ENCODE measurements around the gene NADK.
"Not testable (repeated sequence)": the region's sequence is repeated elsewhere in the genome, so short reads cannot be mapped to it uniquely, and the experiment has no call there.

NADK gene

DNA sequence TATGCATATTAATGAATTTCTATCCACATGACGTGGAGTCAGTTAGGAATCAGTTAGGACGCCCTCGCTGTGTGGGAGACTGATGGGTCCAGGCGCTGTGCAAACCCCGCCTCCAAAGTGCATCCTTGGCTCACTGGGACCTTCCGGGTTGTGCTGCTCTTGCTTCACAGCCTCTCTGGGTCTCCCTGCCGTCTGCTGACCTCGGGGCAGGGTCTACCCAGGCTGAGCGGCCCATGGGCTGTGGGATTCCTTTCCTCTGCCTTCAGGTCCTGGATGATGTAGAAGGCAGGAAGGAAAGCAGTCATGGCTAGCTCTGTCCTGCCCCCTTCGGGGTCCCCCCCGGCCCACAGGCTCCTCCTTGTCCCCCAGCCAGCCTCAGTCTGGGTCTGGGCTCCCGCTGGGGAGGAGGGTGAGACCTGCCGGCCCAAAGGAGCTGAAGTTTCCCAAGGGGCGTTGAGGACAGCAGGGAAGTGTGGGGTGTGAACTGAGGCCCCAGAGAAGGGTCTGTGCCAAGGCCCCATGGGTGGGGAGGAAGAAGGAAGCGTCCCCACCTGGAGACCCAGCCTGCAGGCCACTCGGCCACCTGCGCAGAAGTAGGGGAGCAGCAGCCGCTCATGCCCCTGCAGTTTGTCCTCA is 29.5 kb downstream of the NADK start:
- TF ChIP-seq, protein P1, sequence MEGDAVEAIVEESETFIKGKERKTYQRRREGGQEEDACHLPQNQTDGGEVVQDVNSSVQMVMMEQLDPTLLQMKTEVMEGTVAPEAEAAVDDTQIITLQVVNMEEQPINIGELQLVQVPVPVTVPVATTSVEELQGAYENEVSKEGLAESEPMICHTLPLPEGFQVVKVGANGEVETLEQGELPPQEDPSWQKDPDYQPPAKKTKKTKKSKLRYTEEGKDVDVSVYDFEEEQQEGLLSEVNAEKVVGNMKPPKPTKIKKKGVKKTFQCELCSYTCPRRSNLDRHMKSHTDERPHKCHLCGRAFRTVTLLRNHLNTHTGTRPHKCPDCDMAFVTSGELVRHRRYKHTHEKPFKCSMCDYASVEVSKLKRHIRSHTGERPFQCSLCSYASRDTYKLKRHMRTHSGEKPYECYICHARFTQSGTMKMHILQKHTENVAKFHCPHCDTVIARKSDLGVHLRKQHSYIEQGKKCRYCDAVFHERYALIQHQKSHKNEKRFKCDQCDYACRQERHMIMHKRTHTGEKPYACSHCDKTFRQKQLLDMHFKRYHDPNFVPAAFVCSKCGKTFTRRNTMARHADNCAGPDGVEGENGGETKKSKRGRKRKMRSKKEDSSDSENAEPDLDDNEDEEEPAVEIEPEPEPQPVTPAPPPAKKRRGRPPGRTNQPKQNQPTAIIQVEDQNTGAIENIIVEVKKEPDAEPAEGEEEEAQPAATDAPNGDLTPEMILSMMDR (IDR thresholded peaks at IDR 0.05; ENCODE audit: borderline replicate concordance, extremely low read depth, low read length, poor library complexity, severe bottlenecking) = no peak
- no peak for TF ChIP-seq EZH2 (IDR thresholded peaks at IDR 0.05; ENCODE audit: borderline replicate concordance, low read depth, low read length, severe bottlenecking)
- H3K27ac ChIP-seq (ENCODE audit: low read length) = no peak overlapping the region
- no peak for DNase-seq
- H4K20me1 ChIP-seq (ENCODE audit: insufficient read depth, low read length) = no peaks in the 10 kb centered on the region
- H3K9ac ChIP-seq (ENCODE audit: low read depth, low read length) = no peak overlapping the region
- no peak overlapping the region for H3K4me2 ChIP-seq (ENCODE audit: insufficient read depth, low read length)
- ATAC-seq (ENCODE audit: insufficient read depth, low read depth) = no peak
- H3K4me1 ChIP-seq (ENCODE audit: insufficient read depth, low read length) = no peaks in the 10 kb centered on the region
- H3K27me3 ChIP-seq (ENCODE audit: insufficient read depth, low read length, poor library complexity) = no peaks in the 10 kb centered on the region
- peaks cover 15% of the 10 kb centered on the region for H3K36me3 ChIP-seq (ENCODE audit: insufficient read depth, low read length)
- H2AFZ ChIP-seq (ENCODE audit: low read depth, low read length) = no peak overlapping the region
- H3K4me3 ChIP-seq (ENCODE audit: low read depth in 1 of 2, low read length in 2 of 2) = no peak overlapping the region
- H3K79me2 ChIP-seq (ENCODE audit: insufficient read depth, low read length) = no peaks in the 10 kb centered on the region
- no peaks in the 10 kb centered on the region for H3K9me3 ChIP-seq (ENCODE audit: insufficient read depth, low read length, severe bottlenecking)

DNA sequence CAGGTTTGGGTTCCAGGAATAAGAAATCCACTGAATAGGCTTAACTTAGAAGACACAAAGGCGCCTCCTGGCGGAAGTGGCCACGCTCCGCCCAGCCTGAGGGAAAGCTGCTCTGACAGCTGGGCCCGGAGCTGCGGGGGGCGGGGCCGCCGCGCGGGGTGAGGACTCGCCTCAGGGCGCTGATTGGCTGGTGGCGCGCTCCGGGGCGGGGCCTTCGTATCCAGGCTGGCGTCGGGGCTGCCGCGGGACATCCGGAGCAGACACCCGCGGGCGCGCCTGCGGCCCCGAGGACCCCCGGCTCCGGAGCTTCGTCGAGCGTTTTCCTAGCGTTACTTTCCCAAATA is 31.7 kb downstream of the NADK start:
- not testable (repeated sequence) for H2AFZ ChIP-seq (ENCODE audit: low read depth, low read length); H3K4me2 ChIP-seq (ENCODE audit: insufficient read depth, low read length); DNase-seq; H4K20me1 ChIP-seq (ENCODE audit: insufficient read depth, low read length); H3K9me3 ChIP-seq (ENCODE audit: insufficient read depth, low read length, severe bottlenecking); H3K27me3 ChIP-seq (ENCODE audit: insufficient read depth, low read length, poor library complexity); H3K36me3 ChIP-seq (ENCODE audit: insufficient read depth, low read length); H3K4me1 ChIP-seq (ENCODE audit: insufficient read depth, low read length); H3K4me3 ChIP-seq (ENCODE audit: low read depth in 1 of 2, low read length in 2 of 2)
- ATAC-seq (ENCODE audit: insufficient read depth, low read depth) = peak; percentile 86
- peaks cover 10% of the 10 kb centered on the region; the same call in 1 of the 2 replicates for H3K79me2 ChIP-seq (ENCODE audit: insufficient read depth, low read length)
- H3K9ac ChIP-seq (ENCODE audit: low read depth, low read length) = peak overlapping the region; percentile 62; the same call in 1 of the 2 replicates
- H3K27ac ChIP-seq (ENCODE audit: low read length) = peak overlapping the region; percentile 59; the same call in 1 of the 2 replicates

DNA sequence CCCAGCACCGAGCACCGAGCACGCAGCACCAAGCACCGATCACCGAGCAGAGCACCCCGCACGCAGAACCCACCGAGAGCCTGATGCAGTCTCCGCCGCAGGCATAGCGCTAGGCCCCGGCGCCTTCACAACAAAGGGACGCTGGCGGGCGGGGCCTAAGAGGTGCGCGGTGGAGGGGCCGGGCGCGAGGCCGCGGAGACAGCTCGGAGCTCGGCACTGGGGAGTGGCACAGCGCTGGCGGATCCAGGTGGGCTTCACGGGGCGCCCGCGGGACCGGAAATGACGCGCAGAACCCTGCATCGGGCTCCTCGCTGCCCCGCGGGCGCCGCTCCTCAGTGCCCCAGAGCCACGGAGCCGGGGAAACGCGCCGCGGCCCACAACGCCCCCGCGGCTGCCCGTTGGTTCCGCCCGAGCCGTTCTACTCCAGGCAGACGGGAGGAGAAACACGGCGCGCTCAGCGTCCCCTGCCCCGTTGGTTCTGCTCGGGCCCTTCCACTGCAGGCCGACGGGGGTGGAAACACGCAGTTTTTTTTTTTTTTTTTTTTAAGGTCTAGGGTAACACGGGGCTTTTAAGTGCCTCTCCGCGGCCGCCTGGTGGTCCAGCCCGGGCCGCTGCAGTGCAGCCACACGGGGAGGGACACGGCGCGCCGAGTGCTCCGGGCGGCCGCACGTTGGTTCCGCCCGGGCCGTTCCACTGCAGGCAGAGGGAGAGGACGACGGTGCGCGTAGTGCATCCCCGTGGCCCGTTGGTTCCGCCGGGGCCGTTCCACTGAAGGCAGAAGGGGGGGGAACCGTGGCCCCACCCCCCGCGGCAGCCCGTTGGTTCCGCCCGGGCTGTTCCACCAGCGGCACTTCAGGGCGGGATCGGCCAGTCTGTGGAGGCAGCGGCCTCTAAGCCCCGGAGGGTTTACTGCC is 32.4 kb downstream of the NADK start:
- not testable (repeated sequence) for H4K20me1 ChIP-seq (ENCODE audit: insufficient read depth, low read length); H3K36me3 ChIP-seq (ENCODE audit: insufficient read depth, low read length); H3K4me1 ChIP-seq (ENCODE audit: insufficient read depth, low read length); H3K9me3 ChIP-seq (ENCODE audit: insufficient read depth, low read length, severe bottlenecking); H3K27me3 ChIP-seq (ENCODE audit: insufficient read depth, low read length, poor library complexity)
- Histone ChIP-seq H3K79me2 (ENCODE audit: insufficient read depth, low read length) (peaks cover 12% of the 10 kb centered on the region; the same call in 1 of the 2 replicates), H3K27ac (ENCODE audit: low read length) (peak overlapping the region; percentile 83), H3K4me3 (ENCODE audit: low read depth in 1 of 2, low read length in 2 of 2) (peak overlapping the region; percentile 20 to 53; a peak in 3 of 4 replicates), H3K9ac (ENCODE audit: low read depth, low read length) (peak overlapping the region; percentile 62), H3K4me2 (ENCODE audit: insufficient read depth, low read length) (peak overlapping the region; percentile 44), H2AFZ (ENCODE audit: low read depth, low read length) (peak overlapping the region; percentile 49; the same call in 1 of the 2 replicates)
- ATAC-seq (ENCODE audit: insufficient read depth, low read depth) (peak; percentile 77), DNase-seq (peak; percentile 89)

DNA sequence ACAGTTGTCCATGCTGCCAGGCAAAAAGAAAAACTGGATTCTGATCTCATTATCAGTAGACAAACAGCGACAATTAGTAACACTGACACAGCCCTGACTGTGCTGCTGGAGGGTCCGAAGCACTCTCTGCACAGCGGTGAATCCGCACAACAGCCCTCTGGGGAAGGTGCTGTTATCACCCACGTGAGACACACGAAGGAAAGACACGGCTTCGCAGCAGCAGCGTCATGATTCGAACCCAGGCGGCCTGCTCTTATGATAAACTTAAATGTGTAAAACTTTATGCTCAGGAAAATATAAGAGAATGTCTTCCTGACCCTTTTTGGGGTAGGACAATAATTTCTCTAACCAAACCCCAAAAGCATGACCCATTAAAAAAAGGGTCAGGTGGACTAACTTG is 35.7 kb downstream of the NADK start:
- H3K4me3 ChIP-seq (ENCODE audit: low read depth in 1 of 2, low read length in 2 of 2); H3K9me3 ChIP-seq (ENCODE audit: insufficient read depth, low read length, severe bottlenecking); H3K27me3 ChIP-seq (ENCODE audit: insufficient read depth, low read length, poor library complexity); H3K4me2 ChIP-seq (ENCODE audit: insufficient read depth, low read length); H3K4me1 ChIP-seq (ENCODE audit: insufficient read depth, low read length); ATAC-seq (ENCODE audit: insufficient read depth, low read depth); H2AFZ ChIP-seq (ENCODE audit: low read depth, low read length); DNase-seq; H3K27ac ChIP-seq (ENCODE audit: low read length); H3K9ac ChIP-seq (ENCODE audit: low read depth, low read length); H4K20me1 ChIP-seq (ENCODE audit: insufficient read depth, low read length): not testable (repeated sequence)
- Histone ChIP-seq H3K36me3 (ENCODE audit: insufficient read depth, low read length) (peaks cover 12% of the 10 kb centered on the region), H3K79me2 (ENCODE audit: insufficient read depth, low read length) (peaks cover 13% of the 10 kb centered on the region; the same call in 1 of the 2 replicates)

DNA sequence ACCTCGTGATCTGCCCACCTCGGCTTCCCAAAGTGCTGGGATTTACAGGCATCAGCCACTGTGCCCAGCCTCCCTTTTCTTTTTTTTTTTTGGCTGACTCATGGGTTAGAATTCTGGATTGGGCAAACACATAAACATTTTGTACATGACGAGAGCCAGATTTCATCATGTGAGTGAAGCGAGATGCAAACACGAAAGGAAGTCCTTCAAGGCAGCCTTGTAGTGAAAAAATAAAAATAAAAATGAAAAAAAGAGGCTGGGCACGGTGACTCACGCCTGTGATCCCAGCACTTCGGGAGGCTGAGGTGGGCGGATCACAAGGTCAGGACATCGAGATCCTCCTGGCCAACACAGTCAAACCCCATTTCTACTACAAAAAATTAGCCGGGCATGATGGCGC is 37.3 kb downstream of the NADK start:
- Histone ChIP-seq H3K36me3 (ENCODE audit: insufficient read depth, low read length) (peaks cover 17% of the 10 kb centered on the region), H3K79me2 (ENCODE audit: insufficient read depth, low read length) (peaks cover 13% of the 10 kb centered on the region; the same call in 1 of the 2 replicates)
- not testable (repeated sequence) for DNase-seq; H3K4me3 ChIP-seq (ENCODE audit: low read depth in 1 of 2, low read length in 2 of 2); ATAC-seq (ENCODE audit: insufficient read depth, low read depth); H3K27me3 ChIP-seq (ENCODE audit: insufficient read depth, low read length, poor library complexity); H3K9ac ChIP-seq (ENCODE audit: low read depth, low read length); H3K4me2 ChIP-seq (ENCODE audit: insufficient read depth, low read length); H3K4me1 ChIP-seq (ENCODE audit: insufficient read depth, low read length); H2AFZ ChIP-seq (ENCODE audit: low read depth, low read length); H3K9me3 ChIP-seq (ENCODE audit: insufficient read depth, low read length, severe bottlenecking); H4K20me1 ChIP-seq (ENCODE audit: insufficient read depth, low read length); H3K27ac ChIP-seq (ENCODE audit: low read length)

DNA sequence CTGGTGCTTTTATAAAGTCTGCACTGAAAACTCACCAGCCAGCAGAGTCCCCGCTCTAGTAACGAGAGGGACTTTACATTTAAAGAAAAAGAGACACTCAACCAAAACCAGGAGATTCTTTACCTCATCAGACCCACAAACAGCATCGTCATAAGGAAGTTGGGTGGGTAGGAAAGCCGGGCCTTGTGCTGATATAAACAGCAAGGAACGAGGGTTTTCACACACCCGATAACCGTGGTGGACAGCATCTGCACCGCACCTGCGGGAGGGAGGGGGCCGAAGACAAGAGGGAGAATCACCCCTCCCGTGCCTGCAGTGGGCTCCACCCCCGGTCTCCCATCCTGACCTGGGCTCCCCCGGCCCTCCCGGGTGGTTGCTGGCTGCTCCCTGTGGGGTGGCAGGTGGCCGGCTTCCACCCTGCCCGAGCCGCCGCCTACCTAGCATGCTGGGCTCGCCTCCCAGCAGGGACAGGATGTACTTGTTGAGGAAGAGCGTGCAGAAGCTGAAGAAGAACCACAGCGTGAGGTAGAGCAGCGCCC is 39.4 kb downstream of the NADK start:
- H3K27ac ChIP-seq (ENCODE audit: low read length); DNase-seq; H3K4me3 ChIP-seq (ENCODE audit: low read depth in 1 of 2, low read length in 2 of 2); H3K4me2 ChIP-seq (ENCODE audit: insufficient read depth, low read length); H3K9ac ChIP-seq (ENCODE audit: low read depth, low read length); H3K27me3 ChIP-seq (ENCODE audit: insufficient read depth, low read length, poor library complexity); H2AFZ ChIP-seq (ENCODE audit: low read depth, low read length); H3K9me3 ChIP-seq (ENCODE audit: insufficient read depth, low read length, severe bottlenecking); ATAC-seq (ENCODE audit: insufficient read depth, low read depth); H4K20me1 ChIP-seq (ENCODE audit: insufficient read depth, low read length); H3K4me1 ChIP-seq (ENCODE audit: insufficient read depth, low read length): not testable (repeated sequence)
- Histone ChIP-seq H3K36me3 (ENCODE audit: insufficient read depth, low read length) (peaks cover 17% of the 10 kb centered on the region), H3K79me2 (ENCODE audit: insufficient read depth, low read length) (peaks cover 13% of the 10 kb centered on the region; the same call in 1 of the 2 replicates)

Data from DND-41 (cell line).